ENCODE measurements around the gene LHFPL2.

LHFPL2 gene

DNA sequence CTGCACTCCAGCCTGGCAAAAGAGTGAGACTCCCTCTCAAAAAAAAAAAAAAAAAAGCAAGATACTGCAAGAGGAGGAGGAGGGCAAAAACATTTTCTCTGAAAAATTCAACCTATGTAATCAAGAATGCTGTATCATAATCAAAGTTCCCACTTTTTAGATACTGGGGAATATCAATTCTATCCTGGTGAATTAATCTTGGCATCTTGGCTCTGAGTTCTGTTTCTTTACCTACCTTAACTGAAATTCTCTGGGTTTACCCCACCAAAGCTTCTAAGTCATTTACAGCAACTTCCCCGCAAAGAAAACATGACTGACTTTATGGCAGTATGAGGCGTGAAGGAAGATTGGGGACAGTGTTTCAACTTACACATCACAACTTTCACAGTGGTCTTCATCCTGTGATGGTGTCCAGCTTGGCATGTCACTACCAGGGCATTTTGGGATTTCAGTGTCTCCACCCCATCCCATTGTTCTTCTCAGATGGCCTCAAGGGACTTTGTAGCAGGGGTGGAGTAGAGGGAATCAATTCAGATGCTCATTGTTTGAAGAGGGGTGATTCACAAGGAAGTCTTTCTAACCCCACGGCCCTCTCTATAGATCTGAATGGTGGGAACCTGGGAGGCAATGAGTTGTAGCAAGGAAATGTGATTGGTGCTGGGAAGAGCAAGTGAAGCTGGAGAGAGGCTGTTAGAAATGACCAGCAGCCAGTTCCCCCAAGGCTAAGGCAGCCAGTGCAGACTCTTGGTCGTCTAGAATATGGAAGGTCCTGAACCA is 157.7 kb downstream of the LHFPL2 start:
- TF ChIP-seq, protein P1, sequence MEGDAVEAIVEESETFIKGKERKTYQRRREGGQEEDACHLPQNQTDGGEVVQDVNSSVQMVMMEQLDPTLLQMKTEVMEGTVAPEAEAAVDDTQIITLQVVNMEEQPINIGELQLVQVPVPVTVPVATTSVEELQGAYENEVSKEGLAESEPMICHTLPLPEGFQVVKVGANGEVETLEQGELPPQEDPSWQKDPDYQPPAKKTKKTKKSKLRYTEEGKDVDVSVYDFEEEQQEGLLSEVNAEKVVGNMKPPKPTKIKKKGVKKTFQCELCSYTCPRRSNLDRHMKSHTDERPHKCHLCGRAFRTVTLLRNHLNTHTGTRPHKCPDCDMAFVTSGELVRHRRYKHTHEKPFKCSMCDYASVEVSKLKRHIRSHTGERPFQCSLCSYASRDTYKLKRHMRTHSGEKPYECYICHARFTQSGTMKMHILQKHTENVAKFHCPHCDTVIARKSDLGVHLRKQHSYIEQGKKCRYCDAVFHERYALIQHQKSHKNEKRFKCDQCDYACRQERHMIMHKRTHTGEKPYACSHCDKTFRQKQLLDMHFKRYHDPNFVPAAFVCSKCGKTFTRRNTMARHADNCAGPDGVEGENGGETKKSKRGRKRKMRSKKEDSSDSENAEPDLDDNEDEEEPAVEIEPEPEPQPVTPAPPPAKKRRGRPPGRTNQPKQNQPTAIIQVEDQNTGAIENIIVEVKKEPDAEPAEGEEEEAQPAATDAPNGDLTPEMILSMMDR (IDR thresholded peaks at IDR 0.05; ENCODE audit: low read depth, low read length), result no peak

GRCh38 chr5:78487846-78488245 is 160.7 kb downstream of the LHFPL2 start:
- H3K4me3 ChIP-seq (ENCODE audit: low read depth, low read length), result no peak overlapping the region
- TF ChIP-seq, protein P1 (IDR thresholded peaks at IDR 0.05; ENCODE audit: low read depth, low read length), result no peak

More for the DNA sequence above, 157.7 kb downstream of the LHFPL2 start:
- no peak overlapping the region for H3K4me3 ChIP-seq (ENCODE audit: low read depth, low read length)

- H3K4me3 ChIP-seq (ENCODE audit: low read depth, low read length), result no peak overlapping the region
- TF ChIP-seq, protein P1 (IDR thresholded peaks at IDR 0.05; ENCODE audit: low read depth, low read length), result no peak
These were observed 162.4 kb downstream of the LHFPL2 start for GRCh38 chr5:78486218-78486617.

DNA sequence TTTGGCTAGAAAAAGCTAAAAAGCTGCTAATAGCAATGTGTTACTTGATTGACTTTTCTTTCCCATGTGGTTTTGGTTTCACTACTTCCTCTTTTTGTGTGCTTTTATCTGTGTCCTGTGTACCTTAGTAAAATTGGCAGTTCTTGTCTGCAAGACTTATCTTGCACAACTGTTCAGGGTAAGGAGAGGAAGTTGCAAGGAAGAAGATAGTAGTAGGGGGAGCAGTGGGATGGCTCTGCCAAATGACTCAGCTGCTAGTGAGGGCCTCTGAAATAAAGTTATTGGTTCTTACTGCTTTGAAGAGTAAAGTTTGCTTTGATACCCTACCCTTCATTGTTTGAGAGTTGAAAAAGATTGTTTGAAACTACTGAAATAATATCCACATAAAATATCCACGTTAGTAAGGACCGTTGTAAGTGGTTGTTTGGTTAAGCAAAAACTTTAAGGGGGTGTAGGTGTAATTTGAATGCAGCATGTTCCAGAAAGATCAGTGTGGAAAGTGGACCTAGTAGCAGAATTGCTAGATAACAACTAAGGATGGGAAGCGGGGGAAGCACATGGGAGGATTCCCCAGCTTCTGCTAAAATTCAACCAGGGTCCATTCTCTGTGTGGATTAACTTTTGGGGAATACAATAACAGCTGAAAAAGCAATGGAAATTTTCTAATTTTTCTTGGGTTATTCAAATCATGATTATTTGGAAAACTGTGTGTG is 164.6 kb downstream of the LHFPL2 start:
- TF ChIP-seq, protein P1 (IDR thresholded peaks at IDR 0.05; ENCODE audit: low read depth, low read length), result no peak
- no peak overlapping the region for H3K4me3 ChIP-seq (ENCODE audit: low read depth, low read length)

GRCh38 chr5:78482948-78483347 is 165.6 kb downstream of the LHFPL2 start:
- TF ChIP-seq, protein P1 (IDR thresholded peaks at IDR 0.05; ENCODE audit: low read depth, low read length), result no peak
- H3K4me3 ChIP-seq (ENCODE audit: low read depth, low read length), result no peak overlapping the region

GRCh38 chr5:78476795-78477194 is 171.8 kb downstream of the LHFPL2 start:
- no peak overlapping the region for H3K4me3 ChIP-seq (ENCODE audit: low read depth, low read length)
- TF ChIP-seq, protein P1 (IDR thresholded peaks at IDR 0.05; ENCODE audit: low read depth, low read length), result no peak

GRCh38 chr5:78475370-78475769 is 173.2 kb downstream of the LHFPL2 start:
- TF ChIP-seq, protein P1 (IDR thresholded peaks at IDR 0.05; ENCODE audit: low read depth, low read length), result no peak
- H3K4me3 ChIP-seq (ENCODE audit: low read depth, low read length), result no peak overlapping the region

All from WI38 (cell line).